K562 (cell line): ENCODE measurements around the gene TICAM1. TPM values are rescaled to one million over a fixed set of nuclear protein-coding genes. Genes with fewer than 3 reads are reported as not detected.

Source experiments
- ATAC-seq: fragments of 200-7000 bp; cut with Tn5 transposase; 3 replicates; pipeline ENCODE4 v1.9.1; 2020; ENCODE audit warnings: moderate library complexity
- BruUV-seq: library from RNA; stranded (reverse); fragments of 400-500 nt; replicated peaks from 2 replicates; lab custom pipeline; 2021; lab: Mats Ljungman, UMichigan
- CTCF ChIA-PET: fragments of 300-600 bp; formaldehyde crosslinking; extraction: SDS; loops from one replicate; lab custom pipeline; 2021; ENCODE audit warnings: low intra/inter-chr PET ratio; lab: Yijun Ruan, JAX
- POLR2A ChIA-PET: fragments of 300-600, 350-650 bp; sonication (Branson Sonifier 250); formaldehyde crosslinking; extraction: SDS; loops from one replicate; lab custom pipeline; 2021; ENCODE audit warnings: antibody characterized with exemption, inconsistent platforms; lab: Yijun Ruan, JAX
- DNase-seq, 4 experiments: peaks; one replicate each; pipeline versions ENCODE4 v3.0.0 to v3.0.0-alpha.2; 2011 to 2018; ENCODE audit warnings: low spot score in 3 of 4, mixed read lengths in 3 of 4; ENCODE audit errors: extremely low read depth in 1 of 4
- FAIRE-seq: peaks from 2 replicates; lab custom pipeline; 2011; peaks lifted over from hg19 to GRCh38; lab: Jason Lieb, UNC
- H2AFZ ChIP-seq: 2 replicates; pipeline ENCODE4 v1.6.0; 2011; ENCODE audit warnings: low read depth, low read length, control low read depth, inconsistent platforms
- H3K27ac ChIP-seq: fragments of 200-600 bp; 3 replicates; pipeline ENCODE4 v1.8.0; 2011; ENCODE audit warnings: low read depth, mild to moderate bottlenecking, control low read depth, inconsistent platforms, low read length, moderate library complexity, mixed read lengths; ENCODE audit errors: extremely low read depth
- H3K27me3 ChIP-seq, 2 experiments: fragments of 300-600 bp in 1 of 2; 2 replicates in 1 of 2; 3 replicates in 1 of 2; pipeline versions ENCODE4 v1.6.0 to v1.8.0; 2011; ENCODE audit warnings: inconsistent platforms in 2 of 2, low read length in 2 of 2, mild to moderate bottlenecking in 1 of 2, mixed read lengths in 1 of 2, moderate library complexity in 1 of 2; ENCODE audit not compliant: control insufficient read depth in 2 of 2, insufficient read depth in 2 of 2
- H3K36me3 ChIP-seq: fragments of 300-600 bp; 3 replicates; pipeline ENCODE4 v1.8.0; 2011; ENCODE audit warnings: mild to moderate bottlenecking, low read length, inconsistent platforms; ENCODE audit not compliant: control insufficient read depth, insufficient read depth
- H3K4me1 ChIP-seq, 2 experiments: fragments of 200-600 bp in 1 of 2; replicated peaks in 1 of 2; 2 replicates in 1 of 2; 3 replicates in 1 of 2; pipeline versions ENCODE4 v1.5.1 to v1.8.0; 2011; ENCODE audit warnings: inconsistent platforms in 2 of 2, low read length in 2 of 2, mild to moderate bottlenecking in 1 of 2, mixed read lengths in 1 of 2, moderate library complexity in 1 of 2; ENCODE audit not compliant: control insufficient read depth in 2 of 2, insufficient read depth in 2 of 2
- H3K4me2 ChIP-seq: 2 replicates; pipeline ENCODE4 v1.6.1; 2011; ENCODE audit warnings: low read length, control low read depth, inconsistent platforms, mixed read lengths; ENCODE audit not compliant: insufficient read depth
- H3K4me3 ChIP-seq: fragments of 200-600 bp; sonication (generic), shearing (Covaris generic); 2 replicates; pipeline ENCODE4 v1.5.1; 2016; ENCODE audit warnings: control low read depth, inconsistent platforms
- H3K79me2 ChIP-seq: fragments of 200-600 bp; 3 replicates; pipeline ENCODE4 v1.8.0; 2011; ENCODE audit warnings: low read length, inconsistent platforms; ENCODE audit not compliant: control insufficient read depth, insufficient read depth
- H3K9ac ChIP-seq, 2 experiments: 2 replicates each; pipeline versions ENCODE4 v1.6.0 to v1.6.1; 2011; ENCODE audit warnings: low read depth in 2 of 2, low read length in 2 of 2, control low read depth in 1 of 2, inconsistent platforms in 1 of 2, mild to moderate bottlenecking in 1 of 2, mixed read lengths in 1 of 2; ENCODE audit not compliant: insufficient read depth in 1 of 2
- H3K9me1 ChIP-seq: one replicate; pipeline ENCODE4 v1.6.0; 2011; ENCODE audit warnings: inconsistent platforms, mild to moderate bottlenecking, low read length, moderate library complexity; ENCODE audit not compliant: control insufficient read depth, insufficient read depth
- H3K9me3 ChIP-seq: replicated peaks from 2 replicates; pipeline ENCODE4 v1.5.1; 2011; ENCODE audit warnings: low read depth, low read length, inconsistent platforms; ENCODE audit not compliant: control insufficient read depth, insufficient read depth
- H4K20me1 ChIP-seq: replicated peaks from 2 replicates; pipeline ENCODE4 v1.6.1; 2011; ENCODE audit warnings: low read length, inconsistent platforms, mixed read lengths; ENCODE audit not compliant: control insufficient read depth, insufficient read depth
- BCOR ChIP-seq: fragments of 450-650 bp; IDR thresholded peaks from 2 replicates; pipeline ENCODE4 v1.6.1; 2016
- C11orf30 ChIP-seq: fragments of 450-650 bp; IDR thresholded peaks from 2 replicates; pipeline ENCODE4 v1.6.1; 2016; ENCODE audit warnings: low read depth, mild to moderate bottlenecking
- CBX1 ChIP-seq: sonication (generic); IDR thresholded peaks from 2 replicates; pipeline ENCODE4 v1.6.1; 2016; ENCODE audit warnings: antibody characterized with exemption, low read depth, mild to moderate bottlenecking
- CHD1 ChIP-seq: fragments of 200-600 bp; sonication (generic); IDR thresholded peaks from one replicate; pipeline ENCODE4 v1.6.1; 2012; ENCODE audit warnings: mild to moderate bottlenecking, moderate library complexity, low read length, inconsistent platforms
- ELF4 ChIP-seq: fragments of 450-650 bp; formaldehyde crosslinking; IDR thresholded peaks from 2 replicates; pipeline ENCODE4 v1.4.0; 2022; ENCODE audit warnings: missing genetic modification characterization
- HDAC1 ChIP-seq, 2 experiments: fragments of 450-650 bp; IDR thresholded peaks; 2 replicates each; pipeline ENCODE4 v1.6.1; 2016 to 2017; ENCODE audit warnings: inconsistent platforms in 1 of 2, mild to moderate bottlenecking in 1 of 2, moderate library complexity in 1 of 2
- HDAC2 ChIP-seq: fragments of 450-650 bp; IDR thresholded peaks from 2 replicates; pipeline ENCODE4 v1.6.1; 2016; ENCODE audit warnings: mild to moderate bottlenecking
- HSF4 ChIP-seq: fragments of 250-450 bp; sonication (Bioruptor Pico); IDR thresholded peaks from 2 replicates; pipeline ENCODE4 v2.1.2; 2022; ENCODE audit warnings: mild to moderate bottlenecking, moderate library complexity, borderline replicate concordance
- MCM2 ChIP-seq: fragments of 450-650 bp; IDR thresholded peaks from 2 replicates; pipeline ENCODE4 v1.6.1; 2017; ENCODE audit warnings: low read depth, mild to moderate bottlenecking
- MYNN ChIP-seq, 2 experiments: sonication (generic); formaldehyde crosslinking in 1 of 2; IDR thresholded peaks; 2 replicates each; pipeline versions ENCODE4 v1.5.0 to v1.6.1; 2016 to 2020; ENCODE audit warnings: antibody characterized with exemption in 1 of 2, missing genetic modification reagents in 1 of 2
- SMARCA5 ChIP-seq: fragments of 450-650 bp; IDR thresholded peaks from 2 replicates; pipeline ENCODE4 v1.6.1; 2016
- ZFP36 ChIP-seq: fragments of 150-350 bp; IDR thresholded peaks from 2 replicates; pipeline ENCODE4 v1.6.1; 2018; ENCODE audit warnings: low read length, low read depth; ENCODE audit not compliant: partially characterized antibody
- ZNF133 ChIP-seq: fragments of 250-450 bp; sonication (Bioruptor Pico); IDR thresholded peaks from 2 replicates; pipeline ENCODE4 v1.4.0; 2020; ENCODE audit warnings: mild to moderate bottlenecking
- ZNF780A ChIP-seq: fragments of 250-450 bp; sonication (Bioruptor Pico); IDR thresholded peaks from 2 replicates; pipeline ENCODE4 v1.5.0; 2021; ENCODE audit warnings: mild to moderate bottlenecking
- WGBS: fragments of 100-300 bp; shearing (Covaris generic); methylation state at CpG from one replicate; pipeline ENCODE4 v1.1.6; 2016; ENCODE audit warnings: low coverage, mixed read lengths; ENCODE audit not compliant: insufficient coverage; ENCODE audit errors: missing lambda C conversion rate; 5-methylcytosine and 5-hydroxymethylcytosine counted together
- in situ Hi-C: fragments of 300-500 bp; cut with MboI; formaldehyde crosslinking; loops from 4 replicates; pipeline ENCODE4 v1.15.0; 2018; ENCODE audit warnings: inconsistent platforms, mixed read lengths
- intact Hi-C: fragments of 100-400 bp; cut with micrococcal nuclease; formaldehyde crosslinking; loops from 2 replicates; pipeline ENCODE4 v1.14.2; 2022
- polyA plus RNA-seq, 8 experiments: library from polyadenylated mRNA; depleted of rRNA in 4 of 8; stranded (reverse) in 5 of 8; unstranded in 3 of 8; fragments of >200 nt; fragmentation: Nextera tagmentation in 2 of 8; fragmentation: Illumina TruSeq in 1 of 8; extraction: Ambion mirVana in 2 of 8; extraction: Trizol in 1 of 8; gene quantifications; 2 replicates each; pipeline versions ENCODE4 v1.2.1 to v1.2.3, GENCODE V29; 2011 to 2014; ENCODE audit warnings: inconsistent platforms in 1 of 8, missing spikeins in 1 of 8
- total RNA-seq, 7 experiments: library from RNA; depleted of rRNA in 6 of 7; stranded (reverse); fragments of >200 nt in 6 of 7; fragmentation: Illumina TruSeq in 2 of 7; extraction: Trizol in 2 of 7; gene quantifications; 2 replicates each; pipeline versions ENCODE4 v1.2.1 to v1.2.3, GENCODE V29; 2011 to 2021; ENCODE audit warnings: low replicate concordance in 1 of 7
- TF ChIP-seq, protein P1 (sequence below): sonication (generic); formaldehyde crosslinking; IDR thresholded peaks from 2 replicates; pipeline ENCODE4 v1.8.1; 2023; ENCODE audit warnings: mild to moderate bottlenecking, missing genetic modification reagents
- TF ChIP-seq, protein P2 (sequence below): fragments of 450-650 bp; IDR thresholded peaks from 2 replicates; pipeline ENCODE4 v1.6.1; 2016; ENCODE audit warnings: borderline replicate concordance
- TF ChIP-seq, protein P3 (sequence below), 2 experiments: fragments of 450-650 bp in 1 of 2; sonication (generic) in 1 of 2; formaldehyde crosslinking; conservative IDR thresholded peaks; 2 replicates each; pipeline versions ENCODE4 v1.4.0 to v1.8.1; 2020 to 2022; ENCODE audit warnings: mild to moderate bottlenecking in 1 of 2, missing genetic modification reagents in 1 of 2
- TF ChIP-seq, protein P4 (sequence below): fragments of 450-650 bp; IDR thresholded peaks from 2 replicates; pipeline ENCODE4 v1.6.1; 2018; ENCODE audit warnings: mild to moderate bottlenecking, low read depth; ENCODE audit not compliant: partially characterized antibody

The TICAM1 gene
- total and polyA plus RNA-seq, 9 of the 15 experiments (the other 6 are each of a cell fraction or from before 2014, with no cell fraction given): 0.07 to 11.6 (median 1.5) TPM

DNA sequence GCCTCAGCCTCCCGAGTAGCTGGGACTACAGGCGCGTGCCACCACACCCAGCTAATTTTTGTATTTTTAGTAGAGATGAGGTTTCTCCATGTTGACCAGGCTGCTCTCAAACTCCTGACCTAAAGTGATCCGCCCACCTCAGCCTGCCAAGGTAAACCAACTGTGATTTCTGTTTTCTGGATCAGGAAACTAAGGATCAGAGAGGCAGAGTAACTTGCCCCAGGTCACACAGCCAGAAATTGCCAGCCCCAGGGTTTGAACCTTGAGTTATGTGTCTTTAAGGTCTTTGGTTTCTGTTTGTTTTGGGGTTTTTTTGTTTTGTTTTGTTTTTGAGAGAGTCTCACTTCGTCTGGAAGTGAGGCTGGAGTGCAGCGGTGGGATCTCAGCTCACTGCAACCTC, 40.2 kb upstream of the TICAM1 start:
- H3K36me3 ChIP-seq: no peaks in the 10 kb centered on the region
- H3K27ac ChIP-seq: no peak overlapping the region
- FAIRE-seq (no peak), ATAC-seq (no peak), DNase-seq (no peak)
- H4K20me1 ChIP-seq: no peaks in the 10 kb centered on the region
- no peak overlapping the region for H3K9ac ChIP-seq
- no peaks in the 10 kb centered on the region for H3K27me3 ChIP-seq
- H2AFZ ChIP-seq: no peak overlapping the region
- no peak overlapping the region for H3K4me3 ChIP-seq
- ChIA-PET CTCF (interaction anchor here (0.8 to 1.4 kb wide), 2 partner anchors 38 to 41 kb away, joined by 3 to 4 read pairs; partner anchors contain the start of gene UHRF1), POLR2A (no interaction called here)
- no peak overlapping the region for H3K4me2 ChIP-seq
- intact Hi-C loops (loop anchor here (1.0 kb wide), 1 partner anchor 40 kb away; no protein-coding TSS in a partner anchor), in situ Hi-C loops (no loop called here)
- H3K9me3 ChIP-seq: no peaks in the 10 kb centered on the region
- H3K9me1 ChIP-seq: no peaks in the 10 kb centered on the region
- H3K79me2 ChIP-seq: peaks cover 6% of the 10 kb centered on the region
- peaks cover 6 to 30% of the 10 kb centered on the region in 2 experiments; a peak in 4 of 5 replicates for H3K4me1 ChIP-seq
- WGBS: 45% methylated on average over 3 of the region's 6 CpGs
- no TSS peak for BruUV-seq
- TF ChIP-seq, protein P1, sequence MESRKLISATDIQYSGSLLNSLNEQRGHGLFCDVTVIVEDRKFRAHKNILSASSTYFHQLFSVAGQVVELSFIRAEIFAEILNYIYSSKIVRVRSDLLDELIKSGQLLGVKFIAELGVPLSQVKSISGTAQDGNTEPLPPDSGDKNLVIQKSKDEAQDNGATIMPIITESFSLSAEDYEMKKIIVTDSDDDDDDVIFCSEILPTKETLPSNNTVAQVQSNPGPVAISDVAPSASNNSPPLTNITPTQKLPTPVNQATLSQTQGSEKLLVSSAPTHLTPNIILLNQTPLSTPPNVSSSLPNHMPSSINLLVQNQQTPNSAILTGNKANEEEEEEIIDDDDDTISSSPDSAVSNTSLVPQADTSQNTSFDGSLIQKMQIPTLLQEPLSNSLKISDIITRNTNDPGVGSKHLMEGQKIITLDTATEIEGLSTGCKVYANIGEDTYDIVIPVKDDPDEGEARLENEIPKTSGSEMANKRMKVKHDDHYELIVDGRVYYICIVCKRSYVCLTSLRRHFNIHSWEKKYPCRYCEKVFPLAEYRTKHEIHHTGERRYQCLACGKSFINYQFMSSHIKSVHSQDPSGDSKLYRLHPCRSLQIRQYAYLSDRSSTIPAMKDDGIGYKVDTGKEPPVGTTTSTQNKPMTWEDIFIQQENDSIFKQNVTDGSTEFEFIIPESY: 0 out of 2 replicates have a peak, but pooled peaks have one; percentile 63
- peak; percentile 72 for TF ChIP-seq SMARCA5
- no peak for TF ChIP-seq MYNN (IDR thresholded peaks at IDR 0.05)
- no peak for TF ChIP-seq MYNN (CRISPR knock-in tag; IDR thresholded peaks at IDR 0.05)
- TF ChIP-seq HDAC1 (IDR thresholded peaks at IDR 0.05): peak in 1 of 2 experiments; percentile 35; a peak in 1 of 4 replicates
- peak; percentile 72 for TF ChIP-seq ZFP36
- TF ChIP-seq CHD1: no peak
- TF ChIP-seq, protein P2, sequence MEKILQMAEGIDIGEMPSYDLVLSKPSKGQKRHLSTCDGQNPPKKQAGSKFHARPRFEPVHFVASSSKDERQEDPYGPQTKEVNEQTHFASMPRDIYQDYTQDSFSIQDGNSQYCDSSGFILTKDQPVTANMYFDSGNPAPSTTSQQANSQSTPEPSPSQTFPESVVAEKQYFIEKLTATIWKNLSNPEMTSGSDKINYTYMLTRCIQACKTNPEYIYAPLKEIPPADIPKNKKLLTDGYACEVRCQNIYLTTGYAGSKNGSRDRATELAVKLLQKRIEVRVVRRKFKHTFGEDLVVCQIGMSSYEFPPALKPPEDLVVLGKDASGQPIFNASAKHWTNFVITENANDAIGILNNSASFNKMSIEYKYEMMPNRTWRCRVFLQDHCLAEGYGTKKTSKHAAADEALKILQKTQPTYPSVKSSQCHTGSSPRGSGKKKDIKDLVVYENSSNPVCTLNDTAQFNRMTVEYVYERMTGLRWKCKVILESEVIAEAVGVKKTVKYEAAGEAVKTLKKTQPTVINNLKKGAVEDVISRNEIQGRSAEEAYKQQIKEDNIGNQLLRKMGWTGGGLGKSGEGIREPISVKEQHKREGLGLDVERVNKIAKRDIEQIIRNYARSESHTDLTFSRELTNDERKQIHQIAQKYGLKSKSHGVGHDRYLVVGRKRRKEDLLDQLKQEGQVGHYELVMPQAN: 0 out of 2 replicates have a peak, but pooled peaks have one; percentile 36
- TF ChIP-seq ZNF780A (CRISPR knock-in tag): no peak
- TF ChIP-seq, protein P3, sequence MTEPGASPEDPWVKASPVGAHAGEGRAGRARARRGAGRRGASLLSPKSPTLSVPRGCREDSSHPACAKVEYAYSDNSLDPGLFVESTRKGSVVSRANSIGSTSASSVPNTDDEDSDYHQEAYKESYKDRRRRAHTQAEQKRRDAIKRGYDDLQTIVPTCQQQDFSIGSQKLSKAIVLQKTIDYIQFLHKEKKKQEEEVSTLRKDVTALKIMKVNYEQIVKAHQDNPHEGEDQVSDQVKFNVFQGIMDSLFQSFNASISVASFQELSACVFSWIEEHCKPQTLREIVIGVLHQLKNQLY (CRISPR knock-in tag; conservative IDR thresholded peaks at IDR 0.05): no peak
- no peak for TF ChIP-seq MCM2
- no peak for TF ChIP-seq ZNF133 (CRISPR knock-in tag)
- TF ChIP-seq, protein P4, sequence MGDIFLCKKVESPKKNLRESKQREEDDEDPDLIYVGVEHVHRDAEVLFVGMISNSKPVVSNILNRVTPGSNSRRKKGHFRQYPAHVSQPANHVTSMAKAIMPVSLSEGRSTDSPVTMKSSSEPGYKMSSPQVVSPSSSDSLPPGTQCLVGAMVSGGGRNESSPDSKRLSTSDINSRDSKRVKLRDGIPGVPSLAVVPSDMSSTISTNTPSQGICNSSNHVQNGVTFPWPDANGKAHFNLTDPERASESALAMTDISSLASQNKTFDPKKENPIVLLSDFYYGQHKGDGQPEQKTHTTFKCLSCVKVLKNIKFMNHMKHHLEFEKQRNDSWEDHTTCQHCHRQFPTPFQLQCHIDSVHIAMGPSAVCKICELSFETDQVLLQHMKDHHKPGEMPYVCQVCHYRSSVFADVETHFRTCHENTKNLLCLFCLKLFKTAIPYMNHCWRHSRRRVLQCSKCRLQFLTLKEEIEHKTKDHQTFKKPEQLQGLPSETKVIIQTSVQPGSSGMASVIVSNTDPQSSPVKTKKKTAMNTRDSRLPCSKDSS: no peak
- 0 out of 2 replicates have a peak, but pooled peaks have one; percentile 35 for TF ChIP-seq CBX1
- TF ChIP-seq C11orf30: no peak
- no peak for TF ChIP-seq HSF4 (CRISPR knock-in tag)
- TF ChIP-seq BCOR: peak; percentile 96
- peak; percentile 56; the same call in 1 of the 2 replicates for TF ChIP-seq HDAC2
- no peak for TF ChIP-seq ELF4 (CRISPR knock-in tag)
